SK-N-SH treated with all-trans-retinoic acid at 6 μM for 48 hours (cell line): Measurements from ENCODE around the gene SSBP2.

ENCODE experiments used
- ATAC-seq: fragments of 200-7000 bp; cut with Tn5 transposase; 3 replicates; pipeline ENCODE4 v1.9.1; 2020; ENCODE audit warnings: mild to moderate bottlenecking, moderate library complexity
- ARNTL ChIP-seq: fragments of 450-650 bp; formaldehyde crosslinking; IDR thresholded peaks from 2 replicates; pipeline ENCODE4 v1.5.0; 2020; ENCODE audit warnings: low read depth, mild to moderate bottlenecking, moderate library complexity, borderline replicate concordance
- BACH2 ChIP-seq: fragments of 250-450 bp; sonication (Bioruptor Pico); IDR thresholded peaks from 2 replicates; pipeline ENCODE4 v1.9.0; 2021; ENCODE audit warnings: mild to moderate bottlenecking, borderline replicate concordance
- CREB5 ChIP-seq: fragments of 250-450 bp; sonication (Bioruptor Pico); IDR thresholded peaks from 2 replicates; pipeline ENCODE4 v1.5.1; 2020; ENCODE audit warnings: low read depth, mild to moderate bottlenecking, moderate library complexity
- CSDC2 ChIP-seq: fragments of 250-450 bp; sonication (Bioruptor Pico); IDR thresholded peaks from 2 replicates; pipeline ENCODE4 v1.5.0; 2020; ENCODE audit warnings: mild to moderate bottlenecking, moderate library complexity
- CSRNP3 ChIP-seq: fragments of 250-450 bp; sonication (Bioruptor Pico); IDR thresholded peaks from 2 replicates; pipeline ENCODE4 v1.5.1; 2021; ENCODE audit warnings: mild to moderate bottlenecking, moderate library complexity
- ESRRG ChIP-seq: fragments of 250-450 bp; sonication (Bioruptor Pico); IDR thresholded peaks from 2 replicates; pipeline ENCODE4 v1.6.1; 2021; ENCODE audit warnings: mild to moderate bottlenecking
- GLIS3 ChIP-seq: fragments of 250-450 bp; sonication (Bioruptor Pico); IDR thresholded peaks from 2 replicates; pipeline ENCODE4 v1.5.0; 2020; ENCODE audit warnings: mild to moderate bottlenecking, moderate library complexity
- OSR1 ChIP-seq: fragments of 250-450 bp; sonication (Bioruptor Pico); IDR thresholded peaks from 2 replicates; pipeline ENCODE4 v1.8.0; 2022; ENCODE audit warnings: moderate library complexity, mild to moderate bottlenecking, inconsistent platforms
- PATZ1 ChIP-seq: fragments of 250-450 bp; sonication (Bioruptor Pico); IDR thresholded peaks from 2 replicates; pipeline ENCODE4 v1.8.0; 2020; ENCODE audit warnings: mild to moderate bottlenecking, moderate library complexity, borderline replicate concordance
- PPARA ChIP-seq: fragments of 250-450 bp; sonication (Bioruptor Pico); IDR thresholded peaks from 2 replicates; pipeline ENCODE4 v1.5.0; 2020; ENCODE audit warnings: mild to moderate bottlenecking, borderline replicate concordance
- RARB ChIP-seq: fragments of 250-450 bp; sonication (Bioruptor Pico); IDR thresholded peaks from 2 replicates; pipeline ENCODE4 v1.8.0; 2021; ENCODE audit warnings: mild to moderate bottlenecking, moderate library complexity
- SNAI2 ChIP-seq: fragments of 250-450 bp; sonication (Bioruptor Pico); IDR thresholded peaks from 2 replicates; pipeline ENCODE4 v1.5.0; 2020; ENCODE audit warnings: mild to moderate bottlenecking, moderate library complexity
- TCF4 ChIP-seq: fragments of 250-450 bp; sonication (Bioruptor Pico); IDR thresholded peaks from 2 replicates; pipeline ENCODE4 v1.8.0; 2021; ENCODE audit warnings: mild to moderate bottlenecking, moderate library complexity, borderline replicate concordance
- TOX ChIP-seq: fragments of 250-450 bp; sonication (Bioruptor Pico); IDR thresholded peaks from 2 replicates; pipeline ENCODE4 v1.8.0; 2021; ENCODE audit warnings: mild to moderate bottlenecking, moderate library complexity, borderline replicate concordance
- TSHZ2 ChIP-seq: fragments of 250-450 bp; sonication (Bioruptor Pico); IDR thresholded peaks from 2 replicates; pipeline ENCODE4 v1.5.0; 2020; ENCODE audit warnings: mild to moderate bottlenecking, moderate library complexity
- ZC3H10 ChIP-seq: fragments of 250-450 bp; sonication (Bioruptor Pico); IDR thresholded peaks from 2 replicates; pipeline ENCODE4 v1.5.1; 2021; ENCODE audit warnings: mild to moderate bottlenecking, moderate library complexity
- ZFP3 ChIP-seq: fragments of 250-450 bp; sonication (Bioruptor Pico); IDR thresholded peaks from 2 replicates; pipeline ENCODE4 v1.5.0; 2020; ENCODE audit warnings: mild to moderate bottlenecking, moderate library complexity
- ZFP30 ChIP-seq: fragments of 450-650 bp; formaldehyde crosslinking; IDR thresholded peaks from 2 replicates; pipeline ENCODE4 v1.5.0; 2022; ENCODE audit warnings: mild to moderate bottlenecking, moderate library complexity
- ZNF565 ChIP-seq: fragments of 450-650 bp; formaldehyde crosslinking; conservative IDR thresholded peaks from 2 replicates; pipeline ENCODE4 v1.5.0; 2020; ENCODE audit warnings: low read depth, mild to moderate bottlenecking, moderate library complexity
- ZNF70 ChIP-seq: fragments of 450-650 bp; formaldehyde crosslinking; IDR thresholded peaks from 2 replicates; pipeline ENCODE4 v1.5.0; 2020; ENCODE audit warnings: mild to moderate bottlenecking, moderate library complexity
- ZNF8 ChIP-seq: fragments of 450-650 bp; formaldehyde crosslinking; IDR thresholded peaks from 2 replicates; pipeline ENCODE4 v1.5.0; 2020; ENCODE audit warnings: mild to moderate bottlenecking, moderate library complexity

Gene SSBP2

GRCh38 chr5:81530919-81531318 is 220.0 kb downstream of the SSBP2 start:
- ATAC-seq: no peak
- TF ChIP-seq ZFP30 (no peak), CSDC2 (CRISPR knock-in tag) (no peak), TSHZ2 (CRISPR knock-in tag) (no peak), TOX (CRISPR knock-in tag) (no peak), ARNTL (CRISPR knock-in tag) (no peak), OSR1 (CRISPR knock-in tag) (no peak), TCF4 (no peak), ESRRG (CRISPR knock-in tag) (no peak), ZNF565 (CRISPR knock-in tag) (no peak)

GRCh38 chr5:81525690-81526089 is 225.2 kb downstream of the SSBP2 start:
- TF ChIP-seq ZNF70 (CRISPR knock-in tag) (no peak), SNAI2 (CRISPR knock-in tag) (no peak), ZFP30 (no peak), ZNF8 (CRISPR knock-in tag) (no peak), TCF4 (no peak), ZFP3 (CRISPR knock-in tag) (no peak), GLIS3 (CRISPR knock-in tag) (no peak), BACH2 (no peak), CREB5 (CRISPR knock-in tag) (no peak), ZC3H10 (CRISPR knock-in tag) (no peak), TOX (CRISPR knock-in tag) (no peak), ZNF565 (CRISPR knock-in tag) (no peak), PPARA (CRISPR knock-in tag) (no peak), ESRRG (CRISPR knock-in tag) (no peak), TSHZ2 (CRISPR knock-in tag) (no peak), ARNTL (CRISPR knock-in tag) (no peak), RARB (no peak), OSR1 (CRISPR knock-in tag) (no peak), PATZ1 (CRISPR knock-in tag) (no peak)
- TF ChIP-seq, all 23 proteins: peak for 0
- no peak for ATAC-seq

- TF ChIP-seq TSHZ2 (CRISPR knock-in tag) (no peak), ZC3H10 (CRISPR knock-in tag) (no peak), PPARA (CRISPR knock-in tag) (no peak), SNAI2 (CRISPR knock-in tag) (no peak), BACH2 (no peak), CREB5 (CRISPR knock-in tag) (no peak), ARNTL (CRISPR knock-in tag) (no peak), CSRNP3 (CRISPR knock-in tag) (no peak), TCF4 (no peak), ESRRG (CRISPR knock-in tag) (no peak), ZFP3 (CRISPR knock-in tag) (no peak)
- no peak for ATAC-seq
Measured at GRCh38 chr5:81524015-81524414, 226.9 kb downstream of the SSBP2 start.
